Measurements from ENCODE around the gene NEK1. TPM values are rescaled to one million over a fixed set of nuclear protein-coding genes. Genes with fewer than 3 reads are reported as not detected.

The NEK1 gene
- total RNA-seq, 1 experiment from 2014 or later, result 12.3 TPM

GRCh38 chr4:169583563-169583962, 28.8 kb downstream of the NEK1 start:
- Histone ChIP-seq H2BK12ac (ENCODE audit: insufficient read length, low read depth, low read length) (no peak overlapping the region), H4K8ac (replicated peaks; ENCODE audit: insufficient read length, low read depth, low read length) (no peak overlapping the region), H4K5ac (ENCODE audit: insufficient read length, low read depth, low read length) (no peak overlapping the region), H3K56ac (ENCODE audit: insufficient read length, low read depth, low read length) (no peak overlapping the region), H3K9me3 (ENCODE audit: control insufficient read depth, low read depth, low read length) (no peaks in the 10 kb centered on the region), H3K79me1 (ENCODE audit: insufficient read depth, low read depth, low read length, poor library complexity, severe bottlenecking) (no peaks in the 10 kb centered on the region), H3K14ac (ENCODE audit: insufficient read depth, low read length) (no peak overlapping the region), H3K4ac (ENCODE audit: low read depth, low read length) (no peak overlapping the region), H3K23ac (ENCODE audit: insufficient read length, low read depth, low read length) (no peak overlapping the region), H3K4me2 (ENCODE audit: insufficient read depth, insufficient read length, low read length) (no peak overlapping the region), H2BK20ac (ENCODE audit: low read depth, low read length, poor library complexity, severe bottlenecking) (no peak overlapping the region), H3T11ph (ENCODE audit: low read length) (no peak overlapping the region), H3K4me1 (ENCODE audit: insufficient read depth, low read length) (no peaks in the 10 kb centered on the region), H3K9ac (ENCODE audit: extremely low read depth, insufficient read length, low read length) (no peak overlapping the region), H3K27me3 (ENCODE audit: insufficient read depth, low read length) (no peaks in the 10 kb centered on the region), H3K79me2 (ENCODE audit: insufficient read depth, low read length) (no peaks in the 10 kb centered on the region), H2AFZ (ENCODE audit: low read length) (no peak overlapping the region), H2BK15ac (ENCODE audit: low read depth, low read length) (no peak overlapping the region), H3K27ac (ENCODE audit: insufficient read length, low read depth, low read length) (no peak overlapping the region), H2AK5ac (ENCODE audit: insufficient read length, low read length) (no peak overlapping the region), H2BK120ac (ENCODE audit: low read depth, low read length, poor library complexity, severe bottlenecking) (no peak overlapping the region), H4K91ac (ENCODE audit: insufficient read length, low read depth, low read length) (no peak overlapping the region), H4K20me1 (ENCODE audit: control insufficient read depth, insufficient read depth, insufficient read length) (no peaks in the 10 kb centered on the region), H3K23me2 (ENCODE audit: insufficient read length, low read depth, low read length, poor library complexity, severe bottlenecking) (no peaks in the 10 kb centered on the region), H3K18ac (ENCODE audit: insufficient read length, low read depth, low read length) (no peak overlapping the region), H2BK5ac (ENCODE audit: insufficient read length, low read length) (no peak overlapping the region)
- no CpG with 5 or more reads among the region's 2 CpGs for WGBS (ENCODE audit: extremely low coverage, insufficient read length, low lambda C conversion rate)
- DNase-seq, result no peak
- Mint-ChIP-seq H3K9me3 (no peaks in the 10 kb centered on the region), H3K27me3 (ENCODE audit: low read depth) (no peaks in the 10 kb centered on the region), H3K4me1 (no peaks in the 10 kb centered on the region), H3K4me3 (no peak overlapping the region), H3K36me3 (ENCODE audit: insufficient read depth in 1 of 3, low read depth in 3 of 3) (peaks cover 0 to 7% (median 6%) of the 10 kb centered on the region in 3 experiments; a peak in 3 of 7 replicates), H3K27ac (no peak overlapping the region)
- TF ChIP-seq CTCF (conservative IDR thresholded peaks at IDR 0.05), result no peak

Data from H9 (cell line).